NCI-H187 treated with DMSO at 0.1 percent for 48 hours (cell line): ENCODE results near the gene FCN1.
"Not testable (repeated sequence)": the region's sequence is repeated elsewhere in the genome, so short reads cannot be mapped to it uniquely, and the experiment has no call there.

ENCODE experiments used
- DNase-seq: peaks from one replicate; lab custom pipeline; 2025; lab: John Stamatoyannopoulos, UW

Gene FCN1

GRCh38 chr9:134871697-134872340 is 45.9 kb downstream of the FCN1 start:
- DNase-seq: no peak

- no peak for DNase-seq
Measured at GRCh38 chr9:134870746-134871662, 46.7 kb downstream of the FCN1 start.

GRCh38 chr9:134870301-134870694 is 47.4 kb downstream of the FCN1 start:
- no peak for DNase-seq

- no peak for DNase-seq
Measured at GRCh38 chr9:134869554-134870300, 48.0 kb downstream of the FCN1 start.

- no peak for DNase-seq
Measured at GRCh38 chr9:134868751-134869553, 48.8 kb downstream of the FCN1 start.

- DNase-seq: no peak
Measured at GRCh38 chr9:134867917-134868750, 49.6 kb downstream of the FCN1 start.

GRCh38 chr9:134864821-134865190 is 52.9 kb downstream of the FCN1 start:
- DNase-seq: no peak

- DNase-seq: no peak
Measured at GRCh38 chr9:134863941-134864820, 53.5 kb downstream of the FCN1 start.

GRCh38 chr9:134863306-134863902 is 54.3 kb downstream of the FCN1 start:
- DNase-seq: no peak

- no peak for DNase-seq
Measured at GRCh38 chr9:134861595-134862334, 55.9 kb downstream of the FCN1 start.

- no peak for DNase-seq
Measured at GRCh38 chr9:134860510-134860909, 57.2 kb downstream of the FCN1 start.

- no peak for DNase-seq
Measured at GRCh38 chr9:134858051-134858841, 59.5 kb downstream of the FCN1 start.

- not testable (repeated sequence) for DNase-seq
Measured at GRCh38 chr9:134857451-134857850, 60.3 kb downstream of the FCN1 start.

GRCh38 chr9:134855900-134856377 is 61.8 kb downstream of the FCN1 start:
- DNase-seq: no peak
